ENCODE data around the gene MYMK.

MYMK gene

DNA sequence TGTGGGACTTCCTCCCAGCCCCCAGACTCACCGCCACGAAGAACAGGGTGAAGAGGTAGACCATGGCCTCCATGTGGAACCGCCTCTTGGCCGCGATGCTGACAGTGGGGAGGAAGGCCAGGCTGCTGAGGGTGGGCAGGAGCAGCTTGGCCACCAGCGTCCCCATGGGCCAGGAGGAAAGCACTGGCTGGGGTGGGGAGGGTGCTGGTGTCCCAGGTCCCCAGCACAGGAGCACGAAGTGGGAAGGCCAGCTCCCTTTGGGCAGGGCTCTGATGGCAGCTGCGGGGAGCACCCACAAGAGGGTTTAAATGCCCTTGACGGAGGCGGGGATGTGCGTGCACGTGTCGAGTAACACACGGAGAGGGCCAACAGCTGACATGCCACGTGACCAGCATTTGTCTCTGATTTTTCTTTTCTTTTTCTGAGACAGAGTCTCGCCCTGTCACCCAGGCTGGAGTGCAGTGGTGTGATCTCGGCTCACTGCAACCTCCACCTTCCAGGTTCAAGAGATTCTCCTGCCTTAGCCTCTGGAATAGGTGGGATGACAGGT is at the start of gene MYMK:
TSS of gene MYMK (minus strand) at position 281 of the 550 bp plus-strand sequence. CDS start at position 166, 115 bp downstream.
- Histone ChIP-seq H3K4me3 (ENCODE audit: low read depth in 1 of 2, low read length in 2 of 2) (no peak within 1 kb of the TSS), H3K79me2 (ENCODE audit: insufficient read depth, low read length) (no peaks in the 10 kb centered on the region), H3K4me1 (ENCODE audit: insufficient read depth, low read length) (no peaks in the 10 kb centered on the region), H4K20me1 (ENCODE audit: insufficient read depth, low read length) (0 out of 2 replicates have a peak, but pooled peaks cover 4% of the 10 kb centered on the region), H3K4me2 (ENCODE audit: insufficient read depth, low read length) (no peak within 1 kb of the TSS), H3K27ac (ENCODE audit: low read length) (no peak within 1 kb of the TSS), H2AFZ (ENCODE audit: low read depth, low read length) (no peak within 1 kb of the TSS), H3K9me3 (ENCODE audit: insufficient read depth, low read length, severe bottlenecking) (no peaks in the 10 kb centered on the region), H3K27me3 (ENCODE audit: insufficient read depth, low read length, poor library complexity) (peaks cover 13% of the 10 kb centered on the region), H3K36me3 (ENCODE audit: insufficient read depth, low read length) (no peaks in the 10 kb centered on the region), H3K9ac (ENCODE audit: low read depth, low read length) (no peak within 1 kb of the TSS)
- TF ChIP-seq EZH2 (IDR thresholded peaks at IDR 0.05; ENCODE audit: borderline replicate concordance, low read depth, low read length, severe bottlenecking): no peak
- TF ChIP-seq, protein P1, sequence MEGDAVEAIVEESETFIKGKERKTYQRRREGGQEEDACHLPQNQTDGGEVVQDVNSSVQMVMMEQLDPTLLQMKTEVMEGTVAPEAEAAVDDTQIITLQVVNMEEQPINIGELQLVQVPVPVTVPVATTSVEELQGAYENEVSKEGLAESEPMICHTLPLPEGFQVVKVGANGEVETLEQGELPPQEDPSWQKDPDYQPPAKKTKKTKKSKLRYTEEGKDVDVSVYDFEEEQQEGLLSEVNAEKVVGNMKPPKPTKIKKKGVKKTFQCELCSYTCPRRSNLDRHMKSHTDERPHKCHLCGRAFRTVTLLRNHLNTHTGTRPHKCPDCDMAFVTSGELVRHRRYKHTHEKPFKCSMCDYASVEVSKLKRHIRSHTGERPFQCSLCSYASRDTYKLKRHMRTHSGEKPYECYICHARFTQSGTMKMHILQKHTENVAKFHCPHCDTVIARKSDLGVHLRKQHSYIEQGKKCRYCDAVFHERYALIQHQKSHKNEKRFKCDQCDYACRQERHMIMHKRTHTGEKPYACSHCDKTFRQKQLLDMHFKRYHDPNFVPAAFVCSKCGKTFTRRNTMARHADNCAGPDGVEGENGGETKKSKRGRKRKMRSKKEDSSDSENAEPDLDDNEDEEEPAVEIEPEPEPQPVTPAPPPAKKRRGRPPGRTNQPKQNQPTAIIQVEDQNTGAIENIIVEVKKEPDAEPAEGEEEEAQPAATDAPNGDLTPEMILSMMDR (IDR thresholded peaks at IDR 0.05; ENCODE audit: borderline replicate concordance, extremely low read depth, low read length, poor library complexity, severe bottlenecking): no peak
- DNase-seq (no peak), ATAC-seq (ENCODE audit: insufficient read depth, low read depth) (no peak)

DNA sequence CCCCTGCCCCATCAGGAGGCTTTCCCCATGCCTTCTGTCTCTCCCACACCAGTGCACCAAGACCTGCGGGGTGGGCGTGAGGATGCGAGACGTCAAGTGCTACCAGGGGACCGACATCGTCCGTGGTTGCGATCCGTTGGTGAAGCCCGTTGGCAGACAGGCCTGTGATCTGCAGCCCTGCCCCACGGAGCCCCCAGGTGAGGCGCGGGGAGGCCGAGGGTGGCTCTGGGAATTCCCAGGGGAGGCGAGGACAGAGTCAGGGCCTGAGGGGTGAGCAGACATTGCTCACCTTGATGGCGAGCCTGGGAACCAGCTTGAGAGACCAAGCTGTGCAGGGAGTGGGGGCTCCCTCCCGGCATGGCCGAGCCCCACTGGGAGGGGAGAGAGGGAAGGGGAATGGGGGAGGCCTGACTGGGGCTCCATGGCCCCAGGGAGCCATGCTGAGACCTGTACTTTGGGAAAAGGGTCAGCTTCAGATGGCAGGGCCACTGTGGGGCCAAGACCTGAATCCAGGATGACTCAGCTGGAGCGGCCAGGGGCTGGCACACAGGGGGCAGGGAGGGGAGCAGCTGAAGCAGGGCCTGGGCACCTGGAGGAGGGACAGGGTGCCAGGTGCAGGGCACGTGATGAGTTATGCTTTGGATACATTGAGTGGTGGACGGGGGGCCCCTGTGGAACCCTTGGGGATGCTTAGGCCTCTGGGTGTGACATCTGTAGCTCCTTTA is 49.2 kb upstream of the MYMK start:
- Histone ChIP-seq H3K4me2 (ENCODE audit: insufficient read depth, low read length) (no peak overlapping the region), H3K79me2 (ENCODE audit: insufficient read depth, low read length) (no peaks in the 10 kb centered on the region)

DNA sequence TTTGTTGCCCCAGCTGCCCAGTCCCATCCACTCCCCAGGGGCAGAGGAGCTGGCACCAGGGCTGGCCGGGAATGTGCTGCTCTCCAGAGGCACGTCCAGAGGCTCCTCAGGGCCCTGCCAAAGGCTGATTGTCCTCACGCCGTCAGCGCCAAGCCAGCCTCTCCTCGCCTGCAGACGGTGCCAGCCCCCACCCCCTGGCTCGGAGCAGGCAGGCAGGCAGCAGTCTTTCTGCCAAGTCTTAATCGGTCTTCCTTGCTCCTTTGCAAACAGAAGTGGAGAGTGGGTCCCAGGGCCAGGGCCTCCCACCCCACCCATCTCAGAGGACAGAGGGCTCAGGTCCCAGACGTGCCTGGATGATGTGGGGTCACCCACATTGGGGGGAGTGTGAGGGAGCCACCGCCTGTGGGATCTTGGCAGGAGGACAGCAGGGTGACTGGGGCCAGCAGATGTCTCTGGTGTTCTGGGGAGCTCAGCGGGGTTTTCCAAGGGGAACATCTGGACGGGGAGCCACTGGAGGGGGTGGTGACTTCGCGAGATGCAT is 48.1 kb upstream of the MYMK start:
- Histone ChIP-seq H3K27me3 (ENCODE audit: insufficient read depth, low read length, poor library complexity) (no peaks in the 10 kb centered on the region), H3K9ac (ENCODE audit: low read depth, low read length) (no peak overlapping the region), H2AFZ (ENCODE audit: low read depth, low read length) (no peak overlapping the region), H3K4me3 (ENCODE audit: low read depth in 1 of 2, low read length in 2 of 2) (no peak overlapping the region), H4K20me1 (ENCODE audit: insufficient read depth, low read length) (no peaks in the 10 kb centered on the region), H3K79me2 (ENCODE audit: insufficient read depth, low read length) (no peaks in the 10 kb centered on the region), H3K9me3 (ENCODE audit: insufficient read depth, low read length, severe bottlenecking) (no peaks in the 10 kb centered on the region), H3K36me3 (ENCODE audit: insufficient read depth, low read length) (no peaks in the 10 kb centered on the region), H3K4me1 (ENCODE audit: insufficient read depth, low read length) (no peaks in the 10 kb centered on the region), H3K4me2 (ENCODE audit: insufficient read depth, low read length) (no peak overlapping the region), H3K27ac (ENCODE audit: low read length) (no peak overlapping the region)
- no peak for TF ChIP-seq EZH2 (IDR thresholded peaks at IDR 0.05; ENCODE audit: borderline replicate concordance, low read depth, low read length, severe bottlenecking)
- TF ChIP-seq, protein P1 (IDR thresholded peaks at IDR 0.05; ENCODE audit: borderline replicate concordance, extremely low read depth, low read length, poor library complexity, severe bottlenecking): no peak
- ATAC-seq (ENCODE audit: insufficient read depth, low read depth) (no peak), DNase-seq (no peak)

More for the DNA sequence above, 49.2 kb upstream of the MYMK start:
- H2AFZ ChIP-seq (ENCODE audit: low read depth, low read length): no peak overlapping the region
- DNase-seq (no peak), ATAC-seq (ENCODE audit: insufficient read depth, low read depth) (no peak)
- no peaks in the 10 kb centered on the region for H3K27me3 ChIP-seq (ENCODE audit: insufficient read depth, low read length, poor library complexity)
- H3K9ac ChIP-seq (ENCODE audit: low read depth, low read length): no peak overlapping the region
- H3K27ac ChIP-seq (ENCODE audit: low read length): no peak overlapping the region
- H3K4me3 ChIP-seq (ENCODE audit: low read depth in 1 of 2, low read length in 2 of 2): no peak overlapping the region
- H4K20me1 ChIP-seq (ENCODE audit: insufficient read depth, low read length): no peaks in the 10 kb centered on the region
- no peaks in the 10 kb centered on the region for H3K36me3 ChIP-seq (ENCODE audit: insufficient read depth, low read length)
- TF ChIP-seq, protein P1 (IDR thresholded peaks at IDR 0.05; ENCODE audit: borderline replicate concordance, extremely low read depth, low read length, poor library complexity, severe bottlenecking): no peak
- no peak for TF ChIP-seq EZH2 (IDR thresholded peaks at IDR 0.05; ENCODE audit: borderline replicate concordance, low read depth, low read length, severe bottlenecking)
- no peaks in the 10 kb centered on the region for H3K9me3 ChIP-seq (ENCODE audit: insufficient read depth, low read length, severe bottlenecking)
- no peaks in the 10 kb centered on the region for H3K4me1 ChIP-seq (ENCODE audit: insufficient read depth, low read length)

All from DND-41 (cell line).